Measurements from ENCODE around the gene FAM13B. TPM values are rescaled to one million over a fixed set of nuclear protein-coding genes. Genes with fewer than 3 reads are reported as not detected.

Gene FAM13B
- total and polyA plus RNA-seq, 10 of the 15 experiments (the other 5 are each of a cell fraction or from before 2014, with no cell fraction given), result 3.6 to 30.0 (median 20.3) TPM

GRCh38 chr5:138068742-138069600 is 36.1 kb upstream of the FAM13B start:
- Histone ChIP-seq H4K20me1 (ENCODE audit: control insufficient read depth, insufficient read depth) (no peaks in the 10 kb centered on the region), H3K27me3 (replicated peaks in 1 of 2; ENCODE audit: control insufficient read depth in 2 of 2, insufficient read depth in 2 of 2, low read length in 1 of 2) (no peaks in the 10 kb centered on the region), H3K27ac (ENCODE audit: control insufficient read depth, insufficient read depth) (no peak overlapping the region), H3K36me3 (ENCODE audit: control insufficient read depth in 2 of 2, insufficient read depth in 2 of 2, low read length in 1 of 2) (no peaks in the 10 kb centered on the region), H3K4me3 (no peak overlapping the region), H3K4me2 (ENCODE audit: control insufficient read depth, insufficient read depth) (no peak overlapping the region), H3K4me1 (ENCODE audit: control insufficient read depth, insufficient read depth, low read length) (no peaks in the 10 kb centered on the region), H2AFZ (ENCODE audit: control insufficient read depth, low read depth, low read length) (no peak overlapping the region), H3K9ac (ENCODE audit: control insufficient read depth, insufficient read depth, low read length) (no peak overlapping the region), H3K9me3 (replicated peaks; ENCODE audit: control insufficient read depth, insufficient read depth, low read length) (no peaks in the 10 kb centered on the region), H3K79me2 (ENCODE audit: control insufficient read depth, insufficient read depth, low read length) (no peaks in the 10 kb centered on the region)
- in situ Hi-C loops (cut with MboI) (loop anchor here (5.0 to 10.0 kb wide), 2 partner anchors 37 to 434 kb away; partner anchors contain the start of gene FAM13B), intact Hi-C loops (cut with micrococcal nuclease; ENCODE audit: unreplicated experiment) (loop anchor here (1.0 to 5.0 kb wide), 3 partner anchors 33 to 442 kb away; no protein-coding TSS in a partner anchor)
- BruUV-seq (replicated peaks), result no TSS peak
- no peak for FAIRE-seq
- ChIA-PET SMC1A (ENCODE audit: uncharacterized antibody, unreplicated experiment) (interaction anchor here (0.7 to 9.8 kb wide), 21 partner anchors 11 to 439 kb away, joined by 3 to 207 read pairs (median 4); partner anchors contain the start of genes FAM13B and PKD2L2), CTCF (interaction anchor here (0.6 to 10.9 kb wide), 37 partner anchors 8 to 439 kb away, joined by 3 to 398 read pairs (median 5); partner anchors contain the start of genes FAM13B, PKD2L2 and WNT8A), RAD21 (ENCODE audit: unreplicated experiment) (interaction anchor here (0.8 to 6.3 kb wide), 9 partner anchors 31 to 475 kb away, joined by 3 to 60 read pairs (median 4); partner anchors contain the start of gene FAM13B), POLR2A (interaction anchor here (0.8 to 1.1 kb wide), 3 partner anchors 34 to 290 kb away, joined by 3 to 4 read pairs (median 3); no protein-coding TSS in a partner anchor)
- ATAC-seq, result peak; percentile 91
- peak; percentile 28 for DNase-seq (ENCODE audit: low read depth, low spot score)
- 21% methylated on average over 6 of the region's 6 CpGs for WGBS (ENCODE audit: insufficient coverage, insufficient replicate concordance, low lambda C conversion rate, missing lambda C conversion rate)
- TF ChIP-seq BMI1 (IDR thresholded peaks at IDR 0.05; ENCODE audit: borderline replicate concordance) (no peak), FOS (IDR thresholded peaks at IDR 0.05; ENCODE audit: borderline replicate concordance, extremely low read depth, insufficient read length) (no peak), SUZ12 (IDR thresholded peaks at IDR 0.05; ENCODE audit: unreplicated experiment) (no peak), ZNF592 (IDR thresholded peaks at IDR 0.05) (no peak), STAT3 (IDR thresholded peaks at IDR 0.05; ENCODE audit: low read depth, low read length) (no peak), ZNF687 (IDR thresholded peaks at IDR 0.05) (no peak), RBBP5 (conservative IDR thresholded peaks at IDR 0.05) (no peak), BCL11A (IDR thresholded peaks at IDR 0.05; ENCODE audit: low read depth, low read length) (no peak), REST (IDR thresholded peaks at IDR 0.05; ENCODE audit: low read depth, low read length) (no peak), KLF5 (IDR thresholded peaks at IDR 0.05; ENCODE audit: partially characterized antibody) (no peak)

Data from GM12878 (cell line).